ENCODE measurements around the gene KAZALD1.

The KAZALD1 gene

GRCh38 chr10:101061624-101062231 lies at the start of gene KAZALD1:
TSS of gene KAZALD1 (plus strand) at chr10:101061989. CDS start at chr10:101062593, 604 bp downstream.
- no peak for DNase-seq (ENCODE audit: extremely low read depth in 1 of 2, low read depth in 1 of 2)

GRCh38 chr10:101012525-101013364 lies 49.0 kb upstream of the KAZALD1 start:
- peak in 1 of 2 donors; percentile 60 for DNase-seq (ENCODE audit: extremely low read depth in 1 of 2, low read depth in 1 of 2)

- no peak for DNase-seq (ENCODE audit: extremely low read depth in 1 of 2, low read depth in 1 of 2)
Observed at GRCh38 chr10:101013365-101013825, 48.4 kb upstream of the KAZALD1 start.

GRCh38 chr10:101014230-101014884 lies 47.4 kb upstream of the KAZALD1 start:
- peak in 1 of 2 donors; percentile 69 for DNase-seq (ENCODE audit: extremely low read depth in 1 of 2, low read depth in 1 of 2)

DNA sequence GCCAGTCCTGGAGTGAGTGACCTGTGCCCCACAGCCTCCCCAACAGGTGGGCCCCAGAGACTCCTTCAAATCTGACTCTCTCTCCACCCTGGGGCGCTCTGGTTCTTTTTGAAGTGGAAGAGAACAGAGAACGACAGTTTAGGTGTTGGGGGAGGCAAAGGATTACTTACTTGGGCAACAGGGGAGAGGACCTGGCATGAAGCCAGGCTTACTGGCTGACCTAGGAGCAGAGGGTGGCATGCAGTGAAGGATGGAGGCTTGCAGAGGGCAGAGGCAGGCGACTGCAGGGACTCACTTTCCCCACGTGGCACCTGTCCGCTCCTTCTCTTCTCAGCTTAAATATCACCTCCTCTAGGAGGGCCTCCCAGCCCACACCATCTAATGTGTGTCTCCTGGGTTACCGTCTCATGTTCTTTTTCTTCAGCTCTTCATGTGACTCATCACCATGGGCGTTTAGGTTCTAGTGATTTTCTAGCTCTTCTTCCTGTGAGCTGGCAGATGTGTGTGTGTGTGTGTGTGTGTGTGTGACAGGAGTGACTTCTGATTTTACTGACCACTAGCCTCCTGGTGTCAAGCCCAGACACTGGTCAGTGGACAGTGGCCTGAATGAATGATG lies 46.7 kb upstream of the KAZALD1 start:
- no peak for DNase-seq (ENCODE audit: extremely low read depth in 1 of 2, low read depth in 1 of 2)

- DNase-seq (ENCODE audit: extremely low read depth in 1 of 2, low read depth in 1 of 2): no peak
Observed at GRCh38 chr10:101015582-101015973, 46.2 kb upstream of the KAZALD1 start.

- no peak for DNase-seq (ENCODE audit: extremely low read depth in 1 of 2, low read depth in 1 of 2)
Observed at GRCh38 chr10:101016814-101017213, 45.0 kb upstream of the KAZALD1 start.

GRCh38 chr10:101018118-101018599 lies 43.6 kb upstream of the KAZALD1 start:
- DNase-seq (ENCODE audit: extremely low read depth in 1 of 2, low read depth in 1 of 2): no peak

- DNase-seq (ENCODE audit: extremely low read depth in 1 of 2, low read depth in 1 of 2): peak in 1 of 2 donors; percentile 65
Observed at GRCh38 chr10:101018600-101019439, 43.0 kb upstream of the KAZALD1 start.

DNA sequence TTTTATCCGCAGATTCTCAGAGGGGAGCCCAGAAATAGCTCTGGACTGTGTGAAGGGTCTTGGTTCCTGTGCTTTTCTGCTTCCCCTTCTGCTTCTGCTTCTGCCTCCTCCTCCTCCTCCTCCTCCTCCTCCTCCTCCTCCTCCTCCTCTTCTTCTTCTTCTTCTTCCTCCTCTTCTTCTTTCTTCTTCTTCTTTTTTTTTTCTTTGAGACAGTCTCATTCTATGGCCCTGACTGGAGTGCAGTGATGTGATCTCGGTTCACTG lies 42.4 kb upstream of the KAZALD1 start:
- DNase-seq (ENCODE audit: extremely low read depth in 1 of 2, low read depth in 1 of 2): no peak

DNA sequence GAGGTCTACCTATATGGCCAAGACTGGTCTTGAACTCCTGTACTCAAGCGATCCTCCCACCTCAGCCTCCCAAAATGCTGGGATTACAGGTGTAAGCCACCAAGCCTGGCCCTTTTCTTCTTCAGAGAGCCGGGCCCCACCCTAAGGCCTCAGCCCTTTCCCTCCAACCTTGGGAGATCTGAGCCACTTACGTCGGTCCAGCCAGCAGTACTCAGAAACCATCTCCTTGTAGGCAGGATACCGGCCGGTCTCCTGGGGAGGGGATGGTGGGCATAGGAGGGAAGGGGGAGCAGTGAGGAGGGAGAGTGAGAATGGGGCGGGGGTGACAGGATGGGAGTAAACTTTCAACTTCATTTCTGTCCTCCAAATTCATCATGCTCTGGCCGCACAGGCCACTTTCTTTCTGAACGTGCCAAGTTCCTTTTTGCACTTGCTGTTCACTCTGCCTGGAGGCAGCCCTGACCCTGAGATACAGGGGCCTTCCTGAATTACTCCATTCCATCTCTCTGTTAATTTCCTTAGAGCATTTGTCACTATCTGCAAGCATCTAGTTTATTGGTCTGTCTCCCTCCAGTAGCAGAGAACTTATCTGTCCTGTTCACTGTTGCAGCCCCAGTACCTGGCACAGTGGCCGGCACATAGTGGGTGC lies 41.2 kb upstream of the KAZALD1 start:
- DNase-seq (ENCODE audit: extremely low read depth in 1 of 2, low read depth in 1 of 2): no peak

GRCh38 chr10:101021239-101021638 lies 40.5 kb upstream of the KAZALD1 start:
- no peak for DNase-seq (ENCODE audit: extremely low read depth in 1 of 2, low read depth in 1 of 2)

GRCh38 chr10:101021692-101022251 lies 40.0 kb upstream of the KAZALD1 start:
- no peak for DNase-seq (ENCODE audit: extremely low read depth in 1 of 2, low read depth in 1 of 2)

- no peak for DNase-seq (ENCODE audit: extremely low read depth in 1 of 2, low read depth in 1 of 2)
Observed at GRCh38 chr10:101022967-101023705, 38.7 kb upstream of the KAZALD1 start.

GRCh38 chr10:101027106-101027720 lies 34.6 kb upstream of the KAZALD1 start:
- DNase-seq (ENCODE audit: extremely low read depth in 1 of 2, low read depth in 1 of 2): no peak

GRCh38 chr10:101028446-101029337 lies 33.1 kb upstream of the KAZALD1 start:
- no peak for DNase-seq (ENCODE audit: extremely low read depth in 1 of 2, low read depth in 1 of 2)

- no peak for DNase-seq (ENCODE audit: extremely low read depth in 1 of 2, low read depth in 1 of 2)
Observed at GRCh38 chr10:101029520-101030295, 32.1 kb upstream of the KAZALD1 start.
